ENCODE data around the gene PDE3B.
"Not testable (repeated sequence)": the region's sequence is repeated elsewhere in the genome, so short reads cannot be mapped to it uniquely, and the experiment has no call there.

The PDE3B gene

DNA sequence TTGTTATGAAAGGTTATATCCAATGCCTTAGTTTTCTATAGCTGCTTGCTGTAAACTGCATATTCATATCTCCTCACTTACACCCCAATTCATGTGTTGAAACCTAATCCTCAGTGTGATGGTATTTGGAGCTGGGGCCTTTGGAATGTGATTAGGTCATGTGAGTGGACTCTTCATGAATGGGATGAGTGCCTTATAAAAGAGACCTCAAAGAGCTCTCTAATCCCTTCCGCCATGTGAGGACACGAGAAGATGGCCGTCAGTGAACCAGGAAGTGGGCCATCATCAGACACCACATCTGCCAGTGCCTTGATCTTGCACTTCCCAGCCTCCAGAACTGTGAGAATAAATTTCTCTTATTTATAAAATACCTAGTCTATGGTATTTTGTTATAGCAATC is 169.2 kb downstream of the PDE3B start:
- no peak for DNase-seq (ENCODE audit: low spot score)

DNA sequence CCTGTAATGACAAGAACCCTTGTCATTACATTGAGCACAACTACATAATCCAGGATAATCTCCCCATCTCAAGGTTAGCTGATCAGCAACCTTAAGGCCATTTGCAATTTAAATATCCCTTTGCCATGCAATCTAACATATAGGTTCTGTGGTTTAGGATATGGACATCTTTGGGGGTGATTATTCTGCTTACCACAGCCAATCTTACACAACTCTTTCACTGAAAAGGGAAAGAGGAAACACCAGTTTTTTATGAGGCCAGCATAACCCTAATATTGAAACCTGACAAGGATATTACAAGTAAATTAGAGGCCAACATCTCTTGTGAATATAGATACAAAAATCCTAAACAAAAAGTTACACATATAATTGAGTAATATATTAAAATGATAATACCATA is 169.9 kb downstream of the PDE3B start:
- DNase-seq (ENCODE audit: low spot score): no peak

DNA sequence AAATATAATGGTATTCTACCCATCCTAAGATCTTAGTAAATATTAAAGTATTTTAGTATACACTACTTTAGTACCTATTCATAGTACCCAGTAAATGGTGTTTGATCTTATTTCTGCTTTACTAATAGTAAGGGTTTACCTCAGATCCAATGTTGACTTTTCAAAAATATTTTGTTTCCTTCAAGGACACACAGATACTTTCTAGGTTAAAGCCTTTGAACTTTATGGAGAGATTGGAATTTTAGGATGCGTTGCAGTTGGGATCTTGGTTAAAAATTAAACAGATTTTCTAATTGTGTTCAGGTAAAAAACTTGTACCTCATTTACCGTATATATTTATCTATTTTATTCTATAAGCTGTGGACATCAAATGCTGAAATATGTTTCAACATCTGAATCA is 175.2 kb downstream of the PDE3B start:
- no peak for DNase-seq (ENCODE audit: low spot score)

DNA sequence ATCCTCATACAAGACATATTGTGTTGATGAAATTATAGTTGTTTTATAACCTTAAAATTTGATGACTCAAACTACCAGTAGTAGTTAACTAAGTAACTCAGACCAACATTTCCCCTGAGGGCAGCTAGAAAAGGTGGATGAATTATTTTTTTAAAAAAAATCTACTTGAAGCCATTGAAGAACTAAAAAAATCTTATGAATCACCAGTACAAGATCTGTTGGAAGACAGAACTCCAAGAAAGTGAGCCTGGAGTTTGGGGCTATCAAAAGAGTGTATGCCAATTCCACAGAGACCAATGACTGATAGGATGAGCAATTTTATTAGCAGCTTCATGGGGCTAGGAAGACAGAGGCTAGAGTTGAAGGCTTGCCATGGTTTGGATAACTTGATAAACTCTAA is 176.0 kb downstream of the PDE3B start:
- no peak for DNase-seq (ENCODE audit: low spot score)

DNA sequence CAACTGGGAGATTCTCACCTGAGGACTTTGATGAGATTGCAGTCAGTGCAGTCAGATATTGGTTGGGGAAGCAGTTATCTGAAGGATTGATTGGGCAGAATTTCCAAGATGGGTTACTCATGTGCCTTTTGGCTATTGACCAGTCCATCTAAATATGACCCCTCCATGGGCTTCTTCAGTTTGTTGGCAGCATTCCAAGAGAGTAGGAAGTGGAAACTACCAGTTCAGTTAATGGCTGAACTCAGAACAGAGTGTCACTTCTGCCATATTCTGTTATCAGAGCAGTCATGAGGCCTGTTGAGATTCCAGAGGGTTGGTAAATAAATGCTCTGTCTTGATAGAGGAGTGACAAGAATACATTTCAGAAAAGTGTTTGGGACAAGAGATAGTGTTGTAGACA is 177.4 kb downstream of the PDE3B start:
- DNase-seq (ENCODE audit: low spot score): no peak

DNA sequence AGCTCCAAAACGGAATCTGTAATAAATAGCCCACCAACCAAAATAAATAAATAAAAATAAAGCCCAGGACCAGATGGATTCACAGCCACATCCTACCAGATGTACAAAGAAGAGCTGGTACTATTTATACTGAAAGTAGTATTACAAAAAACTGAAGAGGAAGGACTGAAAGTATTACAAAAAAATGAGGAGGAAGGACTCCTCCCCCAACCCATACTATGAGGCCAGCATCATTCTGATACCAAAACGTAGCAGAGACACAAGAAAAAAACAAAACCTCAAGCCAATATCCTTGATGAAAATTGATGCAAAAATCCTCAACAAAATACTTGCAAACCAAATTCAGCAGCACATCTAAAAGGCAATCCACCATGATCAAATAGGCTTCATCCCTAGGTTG is 183.0 kb downstream of the PDE3B start:
- no peak for DNase-seq (ENCODE audit: low spot score)

DNA sequence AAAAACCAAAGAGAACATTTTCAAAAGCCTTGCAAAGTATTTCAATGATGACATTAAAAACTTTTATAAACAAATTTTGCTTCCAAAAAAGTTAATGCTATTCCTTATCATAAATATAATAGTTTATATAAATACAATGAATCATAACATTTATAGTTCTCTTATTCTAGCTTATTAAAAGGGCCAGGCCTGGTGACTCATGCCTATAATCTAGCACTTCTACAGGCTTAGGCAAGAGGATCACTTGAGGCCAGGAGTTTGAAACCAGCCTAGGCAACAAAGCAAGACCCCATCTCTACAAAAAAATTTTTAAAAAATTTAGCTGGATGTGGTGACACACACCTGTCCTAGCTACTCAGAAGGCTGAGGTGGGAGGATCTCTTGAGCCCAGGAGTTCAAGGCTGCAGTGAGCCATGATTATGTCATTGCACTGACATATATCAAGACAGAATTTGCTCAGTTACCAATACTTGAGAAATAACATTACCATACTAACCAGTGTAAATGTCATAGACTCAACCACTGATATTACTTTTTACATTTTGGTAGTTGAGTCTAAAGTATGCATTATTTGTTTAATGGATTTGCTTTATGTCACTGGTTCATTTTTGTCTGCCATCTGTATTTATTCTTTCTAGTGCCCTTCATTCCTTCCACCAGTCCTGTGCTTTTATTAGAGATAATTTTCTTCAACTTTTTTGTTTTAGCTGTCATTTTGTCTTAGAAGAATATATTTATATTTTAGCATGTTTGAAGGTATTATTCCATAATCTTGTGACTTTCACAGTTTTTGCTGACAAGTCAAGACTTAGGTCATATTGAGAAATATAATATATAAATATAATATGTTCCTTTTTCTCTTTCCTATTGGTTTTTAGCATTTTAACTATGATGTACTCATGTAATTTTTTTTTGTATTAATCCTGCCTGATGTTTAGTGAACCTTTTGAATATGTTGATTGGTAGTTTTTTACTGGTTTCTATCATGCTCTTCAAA is 192.2 kb downstream of the PDE3B start:
- DNase-seq (ENCODE audit: low spot score): no peak

DNA sequence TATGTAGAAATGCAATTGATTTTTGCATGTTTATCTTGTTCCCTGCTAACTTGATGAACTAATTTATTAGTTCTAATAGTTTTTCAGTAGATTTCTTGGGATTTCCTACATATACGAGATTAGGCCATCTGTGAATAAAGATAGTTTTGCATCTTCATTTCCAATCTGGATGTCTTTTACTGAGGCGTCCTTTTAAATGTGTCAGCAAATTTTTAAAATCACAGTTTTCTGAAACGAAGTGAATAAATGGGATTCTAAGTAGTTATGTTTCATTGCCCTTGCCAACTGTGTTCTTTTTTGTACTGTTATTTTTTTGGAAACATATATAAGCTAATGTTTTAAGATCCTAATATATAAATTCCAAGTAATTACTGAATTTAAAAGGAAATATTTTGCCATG is 198.4 kb downstream of the PDE3B start:
- DNase-seq (ENCODE audit: low spot score): no peak

DNA sequence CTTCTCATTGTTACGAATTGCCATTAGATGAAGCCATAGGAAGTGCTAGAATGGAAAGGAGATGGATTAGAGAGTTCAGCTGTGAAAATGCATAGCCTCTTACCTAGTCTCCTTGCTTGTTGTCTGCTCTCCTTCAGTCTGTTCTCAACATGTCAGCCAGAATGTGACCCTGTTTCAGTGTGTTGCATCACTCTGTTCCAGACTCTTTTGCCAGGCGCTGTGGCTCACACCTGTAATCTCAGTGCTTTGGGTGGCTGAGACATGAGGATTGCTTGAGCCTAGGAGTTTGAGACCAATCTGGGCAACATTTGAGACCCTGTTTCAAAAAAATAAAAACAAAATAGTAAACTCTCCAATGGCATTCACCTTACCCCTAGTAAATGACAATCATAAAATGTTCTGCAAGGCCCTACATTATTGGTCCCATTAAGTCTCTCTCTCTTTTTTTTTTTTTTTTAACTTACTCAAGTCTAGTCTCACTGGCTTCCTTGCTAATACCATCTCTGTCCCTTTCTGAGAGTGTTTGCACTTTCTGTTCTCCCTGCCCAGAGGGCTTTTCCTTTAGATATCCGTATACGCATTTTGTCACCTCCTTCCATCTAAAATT is 209.1 kb downstream of the PDE3B start:
- no peak for DNase-seq (ENCODE audit: low spot score)

DNA sequence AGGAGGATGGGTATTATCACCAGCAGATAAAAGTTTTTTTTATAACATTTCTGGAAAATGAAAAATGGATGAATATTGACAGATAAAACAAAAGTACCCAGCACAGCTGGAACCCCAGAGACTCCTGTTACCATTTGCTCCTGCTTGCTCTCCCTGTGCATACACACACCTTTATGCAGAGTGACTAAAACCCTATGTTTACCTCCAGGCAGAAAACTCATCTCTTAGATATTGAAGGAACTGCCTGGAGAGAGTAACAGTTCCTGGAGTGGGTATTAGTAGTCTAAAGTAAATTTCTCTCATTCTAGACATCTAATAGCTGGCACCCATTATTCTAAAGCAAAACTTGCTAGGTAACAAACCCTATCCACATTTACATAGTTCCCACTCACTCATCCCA is 210.5 kb downstream of the PDE3B start:
- no peak for DNase-seq (ENCODE audit: low spot score)

DNA sequence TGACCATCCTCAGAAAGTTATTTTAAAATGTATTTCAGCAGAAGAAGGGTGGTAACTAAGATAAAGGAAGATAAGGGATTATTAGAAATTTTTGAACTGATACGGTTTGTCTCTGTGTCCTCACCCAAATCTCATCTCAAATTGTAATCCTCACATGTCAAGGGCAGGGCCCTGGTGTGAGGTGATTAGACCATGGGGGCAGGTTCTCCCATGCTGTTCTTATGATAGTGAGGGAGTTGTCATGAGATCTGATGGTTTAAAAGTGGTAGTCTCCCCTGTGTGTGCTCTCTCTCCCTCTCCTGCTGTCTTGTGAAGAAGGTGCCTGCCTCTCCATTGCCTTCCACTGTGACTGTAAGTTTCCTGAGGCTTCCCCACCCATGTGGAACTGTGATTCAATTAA is 212.3 kb downstream of the PDE3B start:
- no peak for DNase-seq (ENCODE audit: low spot score)

DNA sequence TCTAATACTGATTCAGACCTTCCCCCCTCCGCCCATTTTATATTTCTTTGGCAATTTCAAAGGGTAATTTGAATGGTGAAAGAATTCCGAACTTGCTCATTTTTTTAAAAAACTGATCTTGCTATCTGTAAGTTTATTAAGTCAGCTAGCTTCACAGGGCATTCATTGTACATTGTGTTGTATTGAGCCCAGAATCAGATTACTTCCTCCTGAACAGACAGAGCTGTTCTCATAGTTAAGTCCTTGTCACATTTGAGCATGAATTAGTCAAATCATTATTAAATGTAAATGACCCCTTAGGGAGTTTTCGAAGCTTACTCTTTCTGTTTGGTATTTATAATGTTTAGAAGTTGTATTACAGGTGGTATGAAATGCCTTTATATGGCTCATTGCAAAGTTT is 214.0 kb downstream of the PDE3B start:
- DNase-seq (ENCODE audit: low spot score): no peak

DNA sequence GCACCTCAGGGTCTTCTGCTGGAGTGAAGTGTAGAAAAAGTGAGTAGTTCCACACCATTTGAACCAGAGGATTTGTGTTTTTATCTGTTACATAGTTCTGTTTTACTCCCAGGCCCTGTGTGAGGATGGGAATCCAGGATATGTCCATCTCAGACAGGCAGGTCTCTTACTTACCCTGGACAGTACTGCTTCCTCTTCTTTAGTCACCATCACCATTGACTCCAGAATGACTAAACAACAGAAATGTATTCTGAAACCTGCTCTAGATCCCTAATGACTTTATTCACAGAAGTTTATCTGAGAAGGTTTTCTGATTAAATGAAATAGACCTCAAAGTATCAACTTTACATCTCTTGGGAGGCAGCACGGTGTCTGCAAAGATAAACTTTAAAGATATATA is 214.8 kb downstream of the PDE3B start:
- DNase-seq (ENCODE audit: low spot score): no peak

DNA sequence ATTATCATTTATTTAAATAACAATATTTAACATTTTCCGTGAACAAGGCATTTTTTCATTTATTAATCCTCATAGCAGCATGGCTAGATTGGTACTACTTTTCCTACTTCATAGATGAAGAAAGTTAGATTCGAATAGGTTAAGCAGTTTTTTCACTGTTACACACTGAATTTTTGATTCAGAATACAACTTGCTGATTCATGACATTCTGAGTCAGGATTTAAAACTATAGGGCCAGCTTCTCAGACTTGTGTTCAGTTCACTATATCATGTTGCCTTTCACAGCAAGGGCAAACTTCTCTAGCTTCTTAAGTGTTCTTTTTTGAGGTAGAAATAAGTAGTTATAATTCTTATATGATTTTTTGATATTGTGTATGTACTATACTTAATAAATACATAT is 216.9 kb downstream of the PDE3B start:
- no peak for DNase-seq (ENCODE audit: low spot score)

DNA sequence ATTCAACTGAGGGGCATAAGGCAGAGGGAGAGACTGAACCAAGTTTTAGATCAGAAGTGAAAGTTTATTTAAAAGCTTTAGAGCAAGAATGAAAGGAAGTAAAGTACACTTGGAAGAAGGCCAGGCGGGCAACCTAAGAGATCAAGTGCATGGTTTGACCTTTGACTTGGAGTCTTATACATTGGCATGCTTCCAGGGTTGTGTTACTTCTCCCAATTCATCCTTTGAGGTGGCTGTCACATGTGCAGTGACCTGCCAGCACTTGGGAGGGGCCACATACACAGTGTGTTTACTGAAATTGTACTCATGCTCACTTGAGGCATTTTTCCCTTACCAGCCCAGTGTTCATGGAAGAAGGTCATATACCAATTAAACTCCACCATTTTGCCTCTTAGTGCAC is 218.1 kb downstream of the PDE3B start:
- DNase-seq (ENCODE audit: low spot score): no peak

DNA sequence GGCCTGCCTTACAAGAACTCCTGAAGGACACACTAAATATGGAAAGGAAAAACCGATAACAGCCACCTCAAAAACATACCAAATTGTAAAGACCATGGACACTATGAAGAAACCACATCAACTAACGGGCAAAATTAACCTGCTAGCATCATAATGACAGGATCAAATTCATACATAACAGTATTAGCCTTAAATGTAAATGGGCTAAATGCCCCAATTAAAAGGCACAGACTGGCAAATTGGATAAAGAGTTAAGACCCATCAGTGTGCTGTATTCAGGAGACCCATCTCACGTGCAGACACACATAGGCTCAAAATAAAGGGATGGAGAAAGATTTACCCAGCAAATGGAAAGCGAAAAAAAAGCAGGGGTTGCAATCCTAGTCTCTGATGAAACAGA is 220.2 kb downstream of the PDE3B start:
- not testable (repeated sequence) for DNase-seq (ENCODE audit: low spot score)

DNA sequence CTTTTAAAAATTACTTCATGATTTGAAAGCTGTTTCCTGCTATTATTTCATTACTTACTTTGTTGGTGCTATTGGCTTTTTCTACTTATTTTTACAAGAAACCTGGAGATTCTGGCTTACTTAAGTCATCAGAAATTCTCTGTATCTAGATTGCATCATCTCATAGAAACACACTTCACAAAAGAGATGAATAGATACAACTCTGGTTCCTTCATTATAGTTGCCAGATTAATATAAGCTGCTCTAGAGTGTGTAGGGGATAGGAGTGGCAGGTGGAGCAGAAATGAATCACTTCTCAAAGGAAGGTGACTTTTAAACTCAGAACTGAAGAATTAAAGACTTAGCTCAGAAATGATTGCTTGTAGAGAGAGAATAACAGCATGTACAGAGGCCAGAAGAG is 228.4 kb downstream of the PDE3B start:
- no peak for DNase-seq (ENCODE audit: low spot score)

DNA sequence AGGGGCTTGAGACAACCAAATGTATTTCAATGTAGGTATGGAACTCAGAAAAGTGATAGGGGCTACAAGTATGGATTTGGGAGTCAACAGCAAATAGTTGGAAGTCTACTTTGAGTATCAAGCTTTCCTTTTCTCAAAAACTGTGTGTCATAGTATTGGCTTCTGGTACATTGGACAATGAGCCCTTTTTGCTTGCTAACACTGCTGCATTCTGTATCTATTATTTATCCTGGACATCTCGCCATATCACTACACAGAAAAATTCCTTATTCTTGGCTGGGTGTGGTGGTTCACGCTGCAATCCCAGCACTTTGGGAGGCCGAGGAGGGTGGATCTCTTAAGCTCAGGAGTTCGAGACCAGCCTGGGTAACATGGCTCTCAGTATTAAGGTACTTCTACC is 230.0 kb downstream of the PDE3B start:
- no peak for DNase-seq (ENCODE audit: low spot score)

DNA sequence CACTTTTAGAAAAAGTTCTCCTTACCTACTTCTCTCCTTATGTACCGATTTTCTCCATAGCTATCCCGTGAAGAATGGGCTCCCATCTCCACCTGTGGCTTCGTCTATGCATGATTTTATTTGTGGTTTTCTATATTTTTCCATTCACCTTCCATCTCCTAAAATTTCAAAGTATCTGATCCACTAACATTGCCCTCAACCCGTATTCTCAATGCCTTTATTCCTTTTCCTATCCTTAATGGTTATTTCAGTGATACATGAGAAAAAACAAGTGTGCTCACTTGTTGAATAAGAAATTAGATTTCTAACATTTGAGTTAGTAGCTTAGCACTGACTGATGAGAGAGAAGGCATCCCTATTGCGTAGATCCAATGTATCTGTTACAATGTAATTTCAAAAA is 231.6 kb downstream of the PDE3B start:
- no peak for DNase-seq (ENCODE audit: low spot score)

DNA sequence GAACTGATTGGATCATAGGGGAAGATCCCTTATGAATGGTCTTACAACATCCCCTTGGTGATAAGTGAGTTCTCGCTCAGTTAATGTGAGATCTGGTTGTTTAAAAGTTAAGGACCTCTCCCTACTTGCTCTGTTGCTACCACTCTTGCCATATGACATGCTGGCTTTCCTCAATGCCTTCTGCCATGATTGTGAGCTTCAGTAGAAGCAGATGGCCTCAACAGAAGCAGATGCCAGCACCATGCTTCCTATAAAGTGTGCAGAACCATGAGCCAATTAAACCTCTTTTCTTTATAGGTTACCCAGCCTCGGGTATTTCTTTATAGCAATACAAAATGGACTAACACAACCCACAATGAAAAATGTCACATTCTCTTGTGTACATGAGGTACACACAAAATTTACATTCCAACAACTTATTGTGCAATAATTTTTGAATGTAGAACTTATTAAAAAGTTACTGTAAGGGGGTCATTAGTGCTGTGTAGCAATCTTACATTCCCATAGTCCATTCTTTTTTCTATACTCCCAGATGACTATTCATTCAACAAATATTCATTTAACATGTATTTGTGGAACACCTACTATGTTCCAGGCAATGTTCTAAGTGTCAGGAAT is 238.1 kb downstream of the PDE3B start:
- DNase-seq (ENCODE audit: low spot score): no peak

DNA sequence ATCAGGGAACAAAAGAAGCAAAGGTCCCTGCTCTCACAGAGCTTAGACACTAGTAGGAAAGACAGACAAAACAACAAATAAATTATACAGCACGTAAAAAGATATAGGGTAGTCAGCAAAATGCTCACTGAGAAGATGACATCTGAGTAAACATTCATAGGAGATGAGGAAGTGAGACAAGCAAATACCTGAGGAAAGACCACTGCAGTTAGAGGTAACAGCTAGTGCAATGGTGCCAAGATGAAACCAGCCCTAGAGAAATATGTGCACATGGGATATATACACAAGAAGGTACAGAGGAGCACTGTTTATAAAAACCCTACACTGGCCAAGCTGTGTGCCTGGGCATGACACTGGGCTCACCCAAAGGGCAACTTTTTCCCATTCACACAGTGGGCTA is 238.6 kb downstream of the PDE3B start:
- DNase-seq (ENCODE audit: low spot score): no peak

DNA sequence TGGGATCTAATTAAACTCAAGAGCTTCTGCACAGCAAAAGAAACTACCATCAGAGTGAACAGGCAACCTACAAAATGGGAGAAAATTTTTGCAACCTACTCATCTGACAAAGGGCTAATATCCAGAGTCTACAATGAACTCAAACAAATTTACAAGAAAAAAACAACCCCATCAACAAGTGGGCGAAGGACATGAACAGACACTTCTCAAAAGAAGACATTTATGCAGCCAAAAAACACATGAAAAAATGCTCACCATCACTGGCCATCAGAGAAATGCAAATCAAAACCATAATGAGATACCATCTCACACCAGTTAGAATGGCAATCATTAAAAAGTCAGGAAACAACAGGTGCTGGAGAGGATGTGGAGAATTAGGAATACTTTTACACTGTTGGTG is 240.1 kb downstream of the PDE3B start:
- not testable (repeated sequence) for DNase-seq (ENCODE audit: low spot score)

DNA sequence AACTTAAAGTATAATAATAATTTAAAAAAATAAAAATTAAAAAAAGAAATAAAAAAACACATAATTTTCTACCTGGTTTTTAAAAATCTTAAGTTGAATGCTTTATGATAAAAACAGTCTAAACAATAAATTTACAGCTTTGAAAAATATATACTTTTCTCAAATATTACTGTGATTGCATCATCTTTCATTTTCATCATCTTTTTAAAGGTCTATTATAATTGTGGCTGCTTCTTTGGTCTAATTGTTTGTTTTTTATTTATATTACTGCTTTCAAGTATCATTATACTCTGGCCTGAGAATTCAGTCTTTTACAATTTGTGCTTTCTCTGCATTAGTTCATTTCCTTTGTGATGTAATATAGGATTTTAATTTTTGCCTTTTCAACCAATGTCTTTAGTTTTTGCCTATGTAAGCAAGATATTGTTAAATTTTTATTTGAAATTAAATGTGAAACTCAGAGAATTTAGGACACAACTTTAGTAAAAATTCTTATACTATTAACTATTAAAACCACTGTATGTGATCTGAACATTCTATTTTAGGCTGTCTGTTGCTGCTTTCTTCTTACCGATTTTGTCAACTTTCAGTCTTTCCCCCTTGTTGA is 241.2 kb downstream of the PDE3B start:
- DNase-seq (ENCODE audit: low spot score): no peak
